ENCODE results near the gene CIB2. TPM values are rescaled to one million over a fixed set of nuclear protein-coding genes. Genes with fewer than 3 reads are reported as not detected.
A peak's percentile ranks its signal among the peaks of the same experiment; 100 is the strongest.

The CIB2 gene
- total and polyA plus RNA-seq, 2 experiments from 2014 or later = 59.5 to 64.4 TPM

- no peaks in the 10 kb centered on the region for H3K36me3 Mint-ChIP-seq (ENCODE audit: low read depth)
- no peaks in the 10 kb centered on the region for H3K9me2 ChIP-seq (ENCODE audit: insufficient read depth)
- peaks cover 50% of the 10 kb centered on the region for H3K79me2 ChIP-seq (replicated peaks; ENCODE audit: insufficient read depth)
- TF ChIP-seq NANOG (IDR thresholded peaks at IDR 0.05; ENCODE audit: borderline replicate concordance) (no peak), REST (IDR thresholded peaks at IDR 0.05; ENCODE audit: unreplicated experiment) (no peak), CREB1 (CRISPR knock-in tag; IDR thresholded peaks at IDR 0.05; ENCODE audit: low read depth) (no peak), ZNF462 (CRISPR knock-in tag; IDR thresholded peaks at IDR 0.05) (no peak), JUNB (IDR thresholded peaks at IDR 0.05; ENCODE audit: unreplicated experiment) (no peak), ZNF331 (CRISPR knock-in tag; IDR thresholded peaks at IDR 0.05; ENCODE audit: low read depth) (no peak), ZNF114 (CRISPR knock-in tag; IDR thresholded peaks at IDR 0.05) (no peak), EZH2phosphoT487 (IDR thresholded peaks at IDR 0.05; ENCODE audit: unreplicated experiment) (no peak), POLR2AphosphoS5 (IDR thresholded peaks at IDR 0.05; ENCODE audit: low read depth) (no peak), CTCF (conservative IDR thresholded peaks at IDR 0.05; ENCODE audit: low read depth in 2 of 2) (no peak), EZH2 (IDR thresholded peaks at IDR 0.05; ENCODE audit: low read depth, unreplicated experiment) (no peak), ETS1 (IDR thresholded peaks at IDR 0.05) (no peak), STAT1 (IDR thresholded peaks at IDR 0.05; ENCODE audit: unreplicated experiment) (no peak)
- no peak overlapping the region for H3K4me2 ChIP-seq
- H2AFZ ChIP-seq = no peak overlapping the region
- no peaks in the 10 kb centered on the region for H3K27me3 ChIP-seq (ENCODE audit: insufficient read depth)
- H3K27ac ChIP-seq (ENCODE audit: low read depth) = no peak overlapping the region
- H3K9me3 Mint-ChIP-seq = no peaks in the 10 kb centered on the region
- no peaks in the 10 kb centered on the region for H3F3A ChIP-seq (replicated peaks; ENCODE audit: low read depth)
- H3K27me3 Mint-ChIP-seq (ENCODE audit: insufficient read depth, low read depth, poor library complexity) = peaks cover 4% of the 10 kb centered on the region
- no peak overlapping the region for H3K4me3 Mint-ChIP-seq
- peaks cover 2% of the 10 kb centered on the region; the same call in 1 of the 2 replicates for H4K20me1 ChIP-seq (replicated peaks; ENCODE audit: insufficient read depth)
- ATAC-seq (peak; percentile 30), DNase-seq (ENCODE audit: low spot score) (no peak)
- peaks cover 21% of the 10 kb centered on the region for H3K4me1 Mint-ChIP-seq
- no peak overlapping the region for H3K4me3 ChIP-seq
- H3K27ac Mint-ChIP-seq = peak overlapping the region; percentile 35; the same call in 1 of the 2 replicates
- H3K36me3 ChIP-seq (ENCODE audit: insufficient read depth) = no peaks in the 10 kb centered on the region
- peaks cover 19% of the 10 kb centered on the region for H3K4me1 ChIP-seq (ENCODE audit: insufficient read depth)
Observed at GRCh38 chr15:78056714-78057269, 74.5 kb downstream of the CIB2 start.

All from GM23338 (cell line).